Neutrophil (primary cell): ENCODE measurements around the gene GALNT9.

Source experiments
- H3K27ac ChIP-seq: fragments of 200-600 bp; sonication (generic); 2 replicates; pipeline ENCODE4 v1.5.1; 2016; ENCODE audit warnings: mild to moderate bottlenecking, moderate library complexity
- H3K27me3 ChIP-seq: fragments of 200-600 bp; sonication (generic); 2 replicates; pipeline ENCODE4 v1.6.0; 2016; ENCODE audit warnings: mild to moderate bottlenecking
- H3K36me3 ChIP-seq: fragments of 200-600 bp; sonication (generic); 2 replicates; pipeline ENCODE4 v1.5.1; 2017
- H3K4me1 ChIP-seq, 2 experiments: fragments of 200-600 bp in 1 of 2; sonication (generic) in 1 of 2; 1 replicate in 1 of 2; 2 replicates in 1 of 2; pipeline versions ENCODE4 v1.5.1 to v1.6.1; 2013 to 2016; ENCODE audit warnings: low read depth in 1 of 2, low read length in 1 of 2, mild to moderate bottlenecking in 1 of 2, moderate library complexity in 1 of 2; ENCODE audit not compliant: control insufficient read depth in 1 of 2, insufficient read depth in 1 of 2
- H3K4me3 ChIP-seq, 2 experiments: fragments of 200-600 bp in 1 of 2; sonication (generic) in 1 of 2; 1 replicate in 1 of 2; 2 replicates in 1 of 2; pipeline ENCODE4 v1.5.1; 2013 to 2016; ENCODE audit warnings: low read depth in 1 of 2, low read length in 1 of 2, mild to moderate bottlenecking in 1 of 2, moderate library complexity in 1 of 2
- H3K9me3 ChIP-seq: fragments of 200-600 bp; sonication (generic); 2 replicates; pipeline ENCODE4 v1.5.1; 2016
- TF ChIP-seq, protein P1 (sequence below): fragments of 200-600 bp; sonication (generic); IDR thresholded peaks from 2 replicates; pipeline ENCODE4 v1.5.1; 2016; ENCODE audit warnings: antibody characterized with exemption

GALNT9 gene

DNA sequence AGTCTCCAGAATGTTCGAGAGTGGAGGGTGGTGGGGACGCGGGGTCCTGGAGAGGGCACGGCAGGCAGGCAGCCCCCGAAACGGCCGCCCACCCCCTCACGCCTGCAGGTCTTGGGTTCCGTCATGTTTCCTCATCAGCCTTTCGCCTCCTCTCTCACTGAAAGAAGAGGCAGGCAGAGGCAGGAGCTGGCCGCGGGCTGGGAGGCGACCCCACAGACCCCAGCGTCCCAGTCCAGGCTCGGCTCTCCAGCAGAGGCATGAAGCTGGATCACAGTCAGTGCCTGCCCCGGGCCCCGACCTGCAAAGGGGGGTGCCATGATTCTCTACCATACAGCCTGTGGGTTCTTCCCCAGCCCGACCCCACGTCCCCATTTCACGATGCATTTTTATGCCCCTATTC is 13.4 kb downstream of the GALNT9 start:
- Histone ChIP-seq H3K9me3 (no peaks in the 10 kb centered on the region), H3K27me3 (no peaks in the 10 kb centered on the region), H3K27ac (no peak overlapping the region), H3K4me1 (no peaks in the 10 kb centered on the region), H3K4me3 (no peak overlapping the region), H3K36me3 (no peaks in the 10 kb centered on the region)
- TF ChIP-seq, protein P1, sequence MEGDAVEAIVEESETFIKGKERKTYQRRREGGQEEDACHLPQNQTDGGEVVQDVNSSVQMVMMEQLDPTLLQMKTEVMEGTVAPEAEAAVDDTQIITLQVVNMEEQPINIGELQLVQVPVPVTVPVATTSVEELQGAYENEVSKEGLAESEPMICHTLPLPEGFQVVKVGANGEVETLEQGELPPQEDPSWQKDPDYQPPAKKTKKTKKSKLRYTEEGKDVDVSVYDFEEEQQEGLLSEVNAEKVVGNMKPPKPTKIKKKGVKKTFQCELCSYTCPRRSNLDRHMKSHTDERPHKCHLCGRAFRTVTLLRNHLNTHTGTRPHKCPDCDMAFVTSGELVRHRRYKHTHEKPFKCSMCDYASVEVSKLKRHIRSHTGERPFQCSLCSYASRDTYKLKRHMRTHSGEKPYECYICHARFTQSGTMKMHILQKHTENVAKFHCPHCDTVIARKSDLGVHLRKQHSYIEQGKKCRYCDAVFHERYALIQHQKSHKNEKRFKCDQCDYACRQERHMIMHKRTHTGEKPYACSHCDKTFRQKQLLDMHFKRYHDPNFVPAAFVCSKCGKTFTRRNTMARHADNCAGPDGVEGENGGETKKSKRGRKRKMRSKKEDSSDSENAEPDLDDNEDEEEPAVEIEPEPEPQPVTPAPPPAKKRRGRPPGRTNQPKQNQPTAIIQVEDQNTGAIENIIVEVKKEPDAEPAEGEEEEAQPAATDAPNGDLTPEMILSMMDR, result no peak

DNA sequence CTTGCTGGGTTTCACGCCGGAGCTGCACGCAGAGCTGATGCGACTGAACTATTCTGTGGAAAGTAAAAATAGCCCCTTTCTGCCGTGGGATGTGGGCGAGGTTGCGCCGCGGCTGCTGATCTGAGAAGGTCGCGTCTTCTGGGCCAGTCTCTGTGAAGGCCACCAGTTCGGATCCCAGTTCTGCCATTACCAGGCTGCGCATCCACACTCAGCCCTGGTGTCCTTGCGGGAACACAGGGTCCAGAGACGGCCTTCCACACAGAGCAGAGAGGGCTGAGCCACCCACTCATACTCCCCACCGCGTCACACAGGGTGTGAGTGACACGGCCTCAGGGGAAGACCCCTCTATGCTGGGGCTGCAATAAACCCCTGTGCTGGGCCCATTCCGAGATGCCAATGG is 13.9 kb downstream of the GALNT9 start:
- Histone ChIP-seq H3K36me3 (no peaks in the 10 kb centered on the region), H3K9me3 (no peaks in the 10 kb centered on the region), H3K4me3 (no peak overlapping the region), H3K27ac (no peak overlapping the region), H3K4me1 (no peaks in the 10 kb centered on the region), H3K27me3 (no peaks in the 10 kb centered on the region)
- TF ChIP-seq, protein P1, result no peak

DNA sequence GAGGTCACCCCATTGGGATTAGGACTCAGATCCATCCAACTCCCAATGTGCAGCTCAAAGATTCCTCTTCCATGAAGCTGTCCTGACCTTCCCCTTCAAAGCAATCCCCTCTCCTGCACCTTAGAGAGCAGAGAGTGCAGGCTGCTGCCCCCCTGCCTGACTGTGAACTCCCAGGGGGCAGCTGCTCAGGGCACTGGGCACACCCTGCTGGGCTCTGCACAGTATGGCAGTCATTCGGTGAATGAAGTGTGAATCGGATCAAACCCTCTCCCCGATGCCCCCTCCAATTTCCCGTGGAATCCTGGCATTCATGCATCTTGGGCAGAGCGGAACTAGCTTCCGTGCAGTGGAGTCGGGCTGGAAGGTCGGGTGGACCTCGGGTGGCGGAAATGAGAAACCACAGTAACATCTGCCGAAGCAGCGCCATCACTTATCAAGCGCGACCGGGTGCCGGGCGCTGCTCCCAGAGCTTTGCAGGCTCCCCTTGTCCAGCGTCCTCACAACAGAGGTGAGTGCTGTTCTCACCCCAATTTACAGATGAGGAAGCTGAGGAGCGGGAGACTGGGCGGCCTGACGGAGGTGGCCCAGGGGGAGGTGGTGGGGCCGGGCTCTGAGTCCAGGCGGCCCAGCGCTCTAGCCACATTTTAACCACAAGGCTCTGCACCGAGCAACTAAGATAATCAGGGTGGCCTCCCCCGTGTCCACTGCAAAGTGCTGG is 14.7 kb downstream of the GALNT9 start:
- no peaks in the 10 kb centered on the region for H3K27me3 ChIP-seq

DNA sequence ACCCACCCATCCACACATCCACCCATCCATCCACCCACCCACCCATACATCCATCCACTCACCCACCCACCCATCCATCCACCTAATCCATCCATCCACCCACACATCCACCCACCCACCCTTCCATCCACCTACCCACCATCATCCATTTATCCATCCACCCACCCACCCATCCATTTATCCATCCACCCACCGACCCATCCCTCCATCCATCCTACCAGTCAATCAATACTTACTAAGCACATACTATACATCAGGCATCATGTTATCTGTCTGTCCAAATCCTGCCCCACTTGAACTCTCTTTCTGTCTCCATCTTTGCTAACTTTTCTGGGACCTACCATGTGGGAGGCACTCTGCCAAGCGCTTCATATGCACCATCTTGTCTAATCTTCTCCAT is 15.4 kb downstream of the GALNT9 start:
- H3K9me3 ChIP-seq, result no peaks in the 10 kb centered on the region
- no peaks in the 10 kb centered on the region for H3K4me1 ChIP-seq
- H3K4me3 ChIP-seq, result no peak overlapping the region
- no peaks in the 10 kb centered on the region for H3K36me3 ChIP-seq
- TF ChIP-seq, protein P1, result no peak
- no peak overlapping the region for H3K27ac ChIP-seq
- H3K27me3 ChIP-seq, result no peaks in the 10 kb centered on the region

More for the DNA sequence above, 14.7 kb downstream of the GALNT9 start:
- Histone ChIP-seq H3K27ac (no peak overlapping the region), H3K9me3 (no peaks in the 10 kb centered on the region), H3K4me1 (no peaks in the 10 kb centered on the region), H3K36me3 (no peaks in the 10 kb centered on the region), H3K4me3 (no peak overlapping the region)
- TF ChIP-seq, protein P1, result no peak

DNA sequence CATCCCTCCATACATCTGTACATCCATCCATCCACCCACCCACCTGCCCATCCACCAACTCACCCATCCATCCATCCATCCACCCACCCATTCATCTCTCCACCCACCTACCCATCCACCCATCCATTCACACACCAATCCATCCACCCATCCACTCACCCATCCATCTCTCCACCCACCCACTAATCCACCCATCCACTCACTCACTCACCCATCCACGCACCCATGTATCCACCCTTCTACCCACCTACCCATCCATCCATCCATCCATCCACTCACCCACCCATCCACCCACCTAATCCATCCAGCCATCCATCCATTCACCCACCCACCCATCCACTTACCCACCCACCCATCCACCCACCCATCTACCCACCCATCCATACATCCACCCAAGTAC is 16.2 kb downstream of the GALNT9 start:
- TF ChIP-seq, protein P1, result no peak
- H3K9me3 ChIP-seq, result no peaks in the 10 kb centered on the region
- no peak overlapping the region for H3K4me3 ChIP-seq
- H3K36me3 ChIP-seq, result no peaks in the 10 kb centered on the region
- no peaks in the 10 kb centered on the region for H3K27me3 ChIP-seq
- H3K27ac ChIP-seq, result no peak overlapping the region
- H3K4me1 ChIP-seq, result no peaks in the 10 kb centered on the region
